SK-N-SH treated with all-trans-retinoic acid at 6 μM for 48 hours (cell line): Measurements from ENCODE around the gene SEC11A.

Experiments
- ATAC-seq: fragments of 200-7000 bp; cut with Tn5 transposase; 3 replicates; pipeline ENCODE4 v1.9.1; 2020; ENCODE audit warnings: mild to moderate bottlenecking, moderate library complexity
- ARNTL ChIP-seq: fragments of 450-650 bp; formaldehyde crosslinking; IDR thresholded peaks from 2 replicates; pipeline ENCODE4 v1.5.0; 2020; ENCODE audit warnings: low read depth, mild to moderate bottlenecking, moderate library complexity, borderline replicate concordance
- BACH2 ChIP-seq: fragments of 250-450 bp; sonication (Bioruptor Pico); IDR thresholded peaks from 2 replicates; pipeline ENCODE4 v1.9.0; 2021; ENCODE audit warnings: mild to moderate bottlenecking, borderline replicate concordance
- CSDC2 ChIP-seq: fragments of 250-450 bp; sonication (Bioruptor Pico); IDR thresholded peaks from 2 replicates; pipeline ENCODE4 v1.5.0; 2020; ENCODE audit warnings: mild to moderate bottlenecking, moderate library complexity
- ESRRG ChIP-seq: fragments of 250-450 bp; sonication (Bioruptor Pico); IDR thresholded peaks from 2 replicates; pipeline ENCODE4 v1.6.1; 2021; ENCODE audit warnings: mild to moderate bottlenecking
- ISL1 ChIP-seq: fragments of 250-450 bp; sonication (Bioruptor Pico); IDR thresholded peaks from 2 replicates; pipeline ENCODE4 v2.1.2; 2022; ENCODE audit warnings: mild to moderate bottlenecking, moderate library complexity
- OSR1 ChIP-seq: fragments of 250-450 bp; sonication (Bioruptor Pico); IDR thresholded peaks from 2 replicates; pipeline ENCODE4 v1.8.0; 2022; ENCODE audit warnings: moderate library complexity, mild to moderate bottlenecking, inconsistent platforms
- SNAI2 ChIP-seq: fragments of 250-450 bp; sonication (Bioruptor Pico); IDR thresholded peaks from 2 replicates; pipeline ENCODE4 v1.5.0; 2020; ENCODE audit warnings: mild to moderate bottlenecking, moderate library complexity
- TCF4 ChIP-seq: fragments of 250-450 bp; sonication (Bioruptor Pico); IDR thresholded peaks from 2 replicates; pipeline ENCODE4 v1.8.0; 2021; ENCODE audit warnings: mild to moderate bottlenecking, moderate library complexity, borderline replicate concordance
- TOX ChIP-seq: fragments of 250-450 bp; sonication (Bioruptor Pico); IDR thresholded peaks from 2 replicates; pipeline ENCODE4 v1.8.0; 2021; ENCODE audit warnings: mild to moderate bottlenecking, moderate library complexity, borderline replicate concordance
- ZC3H10 ChIP-seq: fragments of 250-450 bp; sonication (Bioruptor Pico); IDR thresholded peaks from 2 replicates; pipeline ENCODE4 v1.5.1; 2021; ENCODE audit warnings: mild to moderate bottlenecking, moderate library complexity
- ZFP3 ChIP-seq: fragments of 250-450 bp; sonication (Bioruptor Pico); IDR thresholded peaks from 2 replicates; pipeline ENCODE4 v1.5.0; 2020; ENCODE audit warnings: mild to moderate bottlenecking, moderate library complexity
- ZFP30 ChIP-seq: fragments of 450-650 bp; formaldehyde crosslinking; IDR thresholded peaks from 2 replicates; pipeline ENCODE4 v1.5.0; 2022; ENCODE audit warnings: mild to moderate bottlenecking, moderate library complexity
- ZNF565 ChIP-seq: fragments of 450-650 bp; formaldehyde crosslinking; conservative IDR thresholded peaks from 2 replicates; pipeline ENCODE4 v1.5.0; 2020; ENCODE audit warnings: low read depth, mild to moderate bottlenecking, moderate library complexity
- ZNF70 ChIP-seq: fragments of 450-650 bp; formaldehyde crosslinking; IDR thresholded peaks from 2 replicates; pipeline ENCODE4 v1.5.0; 2020; ENCODE audit warnings: mild to moderate bottlenecking, moderate library complexity
- TF ChIP-seq, protein P1 (sequence below): fragments of 250-450 bp; sonication (Bioruptor Pico); IDR thresholded peaks from 2 replicates; pipeline ENCODE4 v1.8.0; 2020; ENCODE audit warnings: mild to moderate bottlenecking, moderate library complexity, borderline replicate concordance
- TF ChIP-seq, protein P2 (sequence below): fragments of 250-450 bp; sonication (Bioruptor Pico); IDR thresholded peaks from 2 replicates; pipeline ENCODE4 v1.5.1; 2021; ENCODE audit warnings: mild to moderate bottlenecking, moderate library complexity
- TF ChIP-seq, protein P3 (sequence below): fragments of 250-450 bp; sonication (Bioruptor Pico); IDR thresholded peaks from 2 replicates; pipeline ENCODE4 v1.8.0; 2021; ENCODE audit warnings: low read depth, mild to moderate bottlenecking, moderate library complexity, borderline replicate concordance
- TF ChIP-seq, protein P4 (sequence below): fragments of 250-450 bp; sonication (Bioruptor Pico); IDR thresholded peaks from 2 replicates; pipeline ENCODE4 v1.5.1; 2020; ENCODE audit warnings: low read depth, mild to moderate bottlenecking, moderate library complexity

Gene SEC11A

DNA sequence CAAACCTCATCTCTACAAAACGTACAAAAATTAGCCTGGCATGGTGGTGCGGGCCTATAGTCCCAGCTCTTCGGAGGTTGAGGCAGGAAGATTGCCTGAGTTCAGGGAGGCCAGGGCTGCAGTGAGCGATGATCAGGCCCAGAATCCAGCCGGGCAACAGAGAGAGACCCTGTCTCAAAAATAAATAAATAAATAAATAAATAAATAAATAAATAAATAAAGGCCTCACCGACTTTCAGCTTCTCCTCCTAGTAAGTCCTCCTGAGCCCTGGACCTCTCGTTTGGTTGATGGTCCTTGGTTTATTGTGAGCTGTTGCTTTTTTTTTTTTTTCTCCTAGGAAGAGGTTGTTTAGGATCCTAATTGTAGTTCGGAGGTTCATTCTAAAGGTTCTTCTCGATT is 86.9 kb downstream of the SEC11A start:
- ATAC-seq, result no peak

DNA sequence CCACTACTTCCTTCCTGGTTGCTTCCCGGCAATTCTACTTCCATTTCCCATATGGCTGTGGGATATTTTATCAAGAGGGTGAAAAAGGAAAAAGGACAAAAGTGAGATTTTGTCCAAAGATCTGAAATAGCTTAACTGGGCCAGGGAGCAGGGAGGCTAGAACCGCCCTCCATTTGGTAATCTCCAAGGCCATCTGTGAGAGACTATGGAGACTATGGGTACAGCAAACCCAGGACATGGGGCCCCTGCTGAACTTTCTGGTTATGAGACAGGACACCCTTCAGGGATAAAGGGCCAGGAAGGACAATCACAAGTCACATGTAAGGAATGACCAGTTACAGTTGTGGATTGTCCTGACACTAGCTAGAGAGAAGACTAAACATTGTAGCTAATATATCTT is 90.8 kb downstream of the SEC11A start:
- ATAC-seq, result no peak
- TF ChIP-seq ZC3H10 (CRISPR knock-in tag), result no peak
- no peak for TF ChIP-seq SNAI2 (CRISPR knock-in tag)
- no peak for TF ChIP-seq CSDC2 (CRISPR knock-in tag)
- no peak for TF ChIP-seq ZFP30 (CRISPR knock-in tag)
- TF ChIP-seq, protein P1, sequence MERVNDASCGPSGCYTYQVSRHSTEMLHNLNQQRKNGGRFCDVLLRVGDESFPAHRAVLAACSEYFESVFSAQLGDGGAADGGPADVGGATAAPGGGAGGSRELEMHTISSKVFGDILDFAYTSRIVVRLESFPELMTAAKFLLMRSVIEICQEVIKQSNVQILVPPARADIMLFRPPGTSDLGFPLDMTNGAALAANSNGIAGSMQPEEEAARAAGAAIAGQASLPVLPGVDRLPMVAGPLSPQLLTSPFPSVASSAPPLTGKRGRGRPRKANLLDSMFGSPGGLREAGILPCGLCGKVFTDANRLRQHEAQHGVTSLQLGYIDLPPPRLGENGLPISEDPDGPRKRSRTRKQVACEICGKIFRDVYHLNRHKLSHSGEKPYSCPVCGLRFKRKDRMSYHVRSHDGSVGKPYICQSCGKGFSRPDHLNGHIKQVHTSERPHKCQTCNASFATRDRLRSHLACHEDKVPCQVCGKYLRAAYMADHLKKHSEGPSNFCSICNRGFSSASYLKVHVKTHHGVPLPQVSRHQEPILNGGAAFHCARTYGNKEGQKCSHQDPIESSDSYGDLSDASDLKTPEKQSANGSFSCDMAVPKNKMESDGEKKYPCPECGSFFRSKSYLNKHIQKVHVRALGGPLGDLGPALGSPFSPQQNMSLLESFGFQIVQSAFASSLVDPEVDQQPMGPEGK (CRISPR knock-in tag), result no peak
- TF ChIP-seq, all 23 proteins: peak for 0

More for the DNA sequence above, 86.9 kb downstream of the SEC11A start:
- TF ChIP-seq, protein P2, sequence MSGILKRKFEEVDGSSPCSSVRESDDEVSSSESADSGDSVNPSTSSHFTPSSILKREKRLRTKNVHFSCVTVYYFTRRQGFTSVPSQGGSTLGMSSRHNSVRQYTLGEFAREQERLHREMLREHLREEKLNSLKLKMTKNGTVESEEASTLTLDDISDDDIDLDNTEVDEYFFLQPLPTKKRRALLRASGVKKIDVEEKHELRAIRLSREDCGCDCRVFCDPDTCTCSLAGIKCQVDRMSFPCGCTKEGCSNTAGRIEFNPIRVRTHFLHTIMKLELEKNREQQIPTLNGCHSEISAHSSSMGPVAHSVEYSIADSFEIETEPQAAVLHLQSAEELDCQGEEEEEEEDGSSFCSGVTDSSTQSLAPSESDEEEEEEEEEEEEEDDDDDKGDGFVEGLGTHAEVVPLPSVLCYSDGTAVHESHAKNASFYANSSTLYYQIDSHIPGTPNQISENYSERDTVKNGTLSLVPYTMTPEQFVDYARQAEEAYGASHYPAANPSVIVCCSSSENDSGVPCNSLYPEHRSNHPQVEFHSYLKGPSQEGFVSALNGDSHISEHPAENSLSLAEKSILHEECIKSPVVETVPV, result no peak
- no peak for TF ChIP-seq CSDC2 (CRISPR knock-in tag)
- TF ChIP-seq, protein P3, sequence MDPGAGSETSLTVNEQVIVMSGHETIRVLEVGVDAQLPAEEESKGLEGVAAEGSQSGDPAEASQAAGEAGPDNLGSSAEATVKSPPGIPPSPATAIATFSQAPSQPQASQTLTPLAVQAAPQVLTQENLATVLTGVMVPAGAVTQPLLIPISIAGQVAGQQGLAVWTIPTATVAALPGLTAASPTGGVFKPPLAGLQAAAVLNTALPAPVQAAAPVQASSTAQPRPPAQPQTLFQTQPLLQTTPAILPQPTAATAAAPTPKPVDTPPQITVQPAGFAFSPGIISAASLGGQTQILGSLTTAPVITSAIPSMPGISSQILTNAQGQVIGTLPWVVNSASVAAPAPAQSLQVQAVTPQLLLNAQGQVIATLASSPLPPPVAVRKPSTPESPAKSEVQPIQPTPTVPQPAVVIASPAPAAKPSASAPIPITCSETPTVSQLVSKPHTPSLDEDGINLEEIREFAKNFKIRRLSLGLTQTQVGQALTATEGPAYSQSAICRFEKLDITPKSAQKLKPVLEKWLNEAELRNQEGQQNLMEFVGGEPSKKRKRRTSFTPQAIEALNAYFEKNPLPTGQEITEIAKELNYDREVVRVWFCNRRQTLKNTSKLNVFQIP (CRISPR knock-in tag), result no peak
- TF ChIP-seq TOX (CRISPR knock-in tag), result no peak
- TF ChIP-seq ZNF70 (CRISPR knock-in tag), result no peak
- TF ChIP-seq OSR1 (CRISPR knock-in tag), result no peak
- no peak for TF ChIP-seq ZFP3 (CRISPR knock-in tag)
- TF ChIP-seq ESRRG (CRISPR knock-in tag), result no peak
- no peak for TF ChIP-seq ISL1 (CRISPR knock-in tag)
- TF ChIP-seq ZFP30 (CRISPR knock-in tag), result no peak

DNA sequence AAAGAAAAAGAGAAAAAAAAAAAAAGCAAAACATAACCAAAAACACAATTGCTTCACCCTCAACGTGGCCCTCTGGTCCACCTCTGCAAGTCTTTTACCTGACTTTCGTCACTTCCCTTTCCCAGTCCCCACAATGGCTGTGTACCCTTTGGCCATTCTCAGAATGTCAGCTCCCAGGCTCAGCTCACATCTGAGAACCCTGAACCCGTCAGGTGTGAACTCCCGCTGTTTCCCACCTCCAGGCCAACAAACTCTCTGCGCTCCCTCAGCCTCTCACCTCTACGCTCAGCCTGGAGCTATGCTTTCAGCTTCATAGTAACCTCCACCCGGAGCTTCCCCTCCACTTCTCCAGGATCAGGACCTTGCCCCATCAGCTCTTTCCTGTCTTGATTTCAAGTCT is 91.6 kb downstream of the SEC11A start:
- TF ChIP-seq TOX (CRISPR knock-in tag), result no peak

DNA sequence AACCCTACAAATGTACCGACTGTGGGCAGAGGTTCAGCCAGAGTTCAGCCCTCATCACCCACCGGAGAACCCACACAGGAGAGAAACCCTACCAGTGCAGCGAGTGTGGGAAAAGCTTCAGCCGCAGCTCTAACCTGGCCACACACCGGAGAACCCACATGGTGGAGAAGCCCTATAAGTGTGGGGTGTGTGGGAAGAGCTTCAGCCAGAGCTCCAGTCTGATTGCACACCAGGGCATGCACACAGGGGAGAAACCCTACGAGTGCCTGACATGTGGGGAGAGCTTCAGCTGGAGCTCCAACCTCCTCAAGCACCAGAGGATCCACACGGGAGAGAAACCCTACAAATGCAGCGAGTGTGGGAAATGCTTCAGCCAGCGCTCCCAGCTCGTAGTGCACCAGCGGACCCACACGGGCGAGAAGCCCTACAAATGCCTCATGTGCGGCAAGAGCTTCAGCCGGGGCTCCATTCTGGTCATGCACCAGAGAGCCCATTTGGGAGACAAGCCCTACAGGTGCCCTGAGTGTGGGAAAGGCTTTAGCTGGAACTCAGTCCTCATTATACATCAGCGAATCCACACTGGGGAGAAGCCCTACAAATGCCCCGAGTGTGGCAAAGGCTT is 94.5 kb downstream of the SEC11A start:
- TF ChIP-seq ARNTL (CRISPR knock-in tag), result no peak
- TF ChIP-seq TCF4 (CRISPR knock-in tag), result no peak
- ATAC-seq, result no peak

More for the DNA sequence above, 91.6 kb downstream of the SEC11A start:
- ATAC-seq, result no peak

DNA sequence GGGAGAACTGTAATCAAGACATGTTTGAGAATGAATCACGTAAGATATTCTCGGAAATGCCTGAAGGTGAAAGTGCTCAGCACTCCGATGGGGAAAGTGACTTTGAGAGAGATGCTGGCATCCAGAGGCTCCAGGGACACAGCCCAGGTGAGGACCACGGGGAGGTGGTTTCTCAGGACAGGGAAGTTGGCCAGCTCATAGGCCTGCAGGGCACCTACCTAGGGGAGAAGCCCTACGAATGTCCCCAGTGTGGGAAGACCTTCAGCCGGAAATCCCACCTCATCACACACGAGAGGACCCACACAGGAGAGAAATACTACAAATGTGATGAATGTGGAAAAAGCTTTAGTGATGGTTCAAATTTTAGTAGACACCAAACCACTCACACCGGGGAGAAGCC is 95.3 kb downstream of the SEC11A start:
- TF ChIP-seq BACH2 (CRISPR knock-in tag) (no peak), CSDC2 (CRISPR knock-in tag) (no peak), ZNF565 (CRISPR knock-in tag) (no peak)
- TF ChIP-seq, protein P4, sequence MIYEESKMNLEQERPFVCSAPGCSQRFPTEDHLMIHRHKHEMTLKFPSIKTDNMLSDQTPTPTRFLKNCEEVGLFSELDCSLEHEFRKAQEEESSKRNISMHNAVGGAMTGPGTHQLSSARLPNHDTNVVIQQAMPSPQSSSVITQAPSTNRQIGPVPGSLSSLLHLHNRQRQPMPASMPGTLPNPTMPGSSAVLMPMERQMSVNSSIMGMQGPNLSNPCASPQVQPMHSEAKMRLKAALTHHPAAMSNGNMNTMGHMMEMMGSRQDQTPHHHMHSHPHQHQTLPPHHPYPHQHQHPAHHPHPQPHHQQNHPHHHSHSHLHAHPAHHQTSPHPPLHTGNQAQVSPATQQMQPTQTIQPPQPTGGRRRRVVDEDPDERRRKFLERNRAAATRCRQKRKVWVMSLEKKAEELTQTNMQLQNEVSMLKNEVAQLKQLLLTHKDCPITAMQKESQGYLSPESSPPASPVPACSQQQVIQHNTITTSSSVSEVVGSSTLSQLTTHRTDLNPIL (CRISPR knock-in tag), result no peak
- TF ChIP-seq, protein P1 (CRISPR knock-in tag), result no peak
- ATAC-seq, result no peak
